ENCODE data around the gene GNLY.

The GNLY gene

DNA sequence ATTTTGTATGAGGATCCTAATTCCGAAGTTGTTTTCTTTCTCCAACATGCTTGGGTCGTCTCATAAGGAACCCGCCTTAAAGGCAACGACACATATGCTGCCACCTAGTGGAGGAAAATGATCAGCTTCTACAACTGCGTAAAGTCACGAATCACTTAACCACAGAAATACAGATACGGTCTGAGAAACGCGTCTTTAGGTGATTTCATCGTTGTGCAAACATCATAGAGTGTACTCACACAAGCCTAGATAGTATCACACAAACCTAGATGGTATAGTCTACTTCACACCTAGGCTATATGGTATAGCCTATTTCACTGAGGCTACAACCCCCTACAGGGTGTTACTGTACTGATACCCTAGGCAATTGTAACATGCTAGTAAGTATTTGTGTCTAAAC is 13.1 kb downstream of the GNLY start:
- DNase-seq (ENCODE audit: low read depth) = peak; percentile 91
- TF ChIP-seq, protein P1, sequence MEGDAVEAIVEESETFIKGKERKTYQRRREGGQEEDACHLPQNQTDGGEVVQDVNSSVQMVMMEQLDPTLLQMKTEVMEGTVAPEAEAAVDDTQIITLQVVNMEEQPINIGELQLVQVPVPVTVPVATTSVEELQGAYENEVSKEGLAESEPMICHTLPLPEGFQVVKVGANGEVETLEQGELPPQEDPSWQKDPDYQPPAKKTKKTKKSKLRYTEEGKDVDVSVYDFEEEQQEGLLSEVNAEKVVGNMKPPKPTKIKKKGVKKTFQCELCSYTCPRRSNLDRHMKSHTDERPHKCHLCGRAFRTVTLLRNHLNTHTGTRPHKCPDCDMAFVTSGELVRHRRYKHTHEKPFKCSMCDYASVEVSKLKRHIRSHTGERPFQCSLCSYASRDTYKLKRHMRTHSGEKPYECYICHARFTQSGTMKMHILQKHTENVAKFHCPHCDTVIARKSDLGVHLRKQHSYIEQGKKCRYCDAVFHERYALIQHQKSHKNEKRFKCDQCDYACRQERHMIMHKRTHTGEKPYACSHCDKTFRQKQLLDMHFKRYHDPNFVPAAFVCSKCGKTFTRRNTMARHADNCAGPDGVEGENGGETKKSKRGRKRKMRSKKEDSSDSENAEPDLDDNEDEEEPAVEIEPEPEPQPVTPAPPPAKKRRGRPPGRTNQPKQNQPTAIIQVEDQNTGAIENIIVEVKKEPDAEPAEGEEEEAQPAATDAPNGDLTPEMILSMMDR (IDR thresholded peaks at IDR 0.05; ENCODE audit: insufficient read depth, low read depth, low read length, missing control alignments) = peak; percentile 79
- H3K4me3 ChIP-seq (ENCODE audit: low read depth, low read length) = no peak overlapping the region

DNA sequence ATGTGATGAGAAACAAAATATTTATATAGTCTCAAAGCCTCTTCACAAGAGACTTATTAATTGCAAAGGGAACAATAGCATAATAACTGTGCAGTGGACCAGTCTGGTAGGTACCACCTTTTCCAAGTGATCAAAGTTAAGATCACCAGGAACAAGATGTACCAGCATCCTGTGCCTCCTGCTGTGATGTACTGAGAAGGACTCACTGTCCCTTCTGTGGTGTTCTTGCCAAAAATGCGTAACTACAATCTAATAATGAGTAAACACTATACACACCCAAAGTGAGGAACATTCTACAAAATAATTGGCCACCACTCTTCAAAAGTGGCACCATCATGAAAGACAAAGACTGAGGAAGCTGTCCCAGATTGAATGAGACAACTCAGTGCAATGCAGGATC is 14.5 kb downstream of the GNLY start:
- TF ChIP-seq, protein P1 (IDR thresholded peaks at IDR 0.05; ENCODE audit: insufficient read depth, low read depth, low read length, missing control alignments) = no peak
- no peak overlapping the region for H3K4me3 ChIP-seq (ENCODE audit: low read depth, low read length)
- no peak for DNase-seq (ENCODE audit: low read depth)

DNA sequence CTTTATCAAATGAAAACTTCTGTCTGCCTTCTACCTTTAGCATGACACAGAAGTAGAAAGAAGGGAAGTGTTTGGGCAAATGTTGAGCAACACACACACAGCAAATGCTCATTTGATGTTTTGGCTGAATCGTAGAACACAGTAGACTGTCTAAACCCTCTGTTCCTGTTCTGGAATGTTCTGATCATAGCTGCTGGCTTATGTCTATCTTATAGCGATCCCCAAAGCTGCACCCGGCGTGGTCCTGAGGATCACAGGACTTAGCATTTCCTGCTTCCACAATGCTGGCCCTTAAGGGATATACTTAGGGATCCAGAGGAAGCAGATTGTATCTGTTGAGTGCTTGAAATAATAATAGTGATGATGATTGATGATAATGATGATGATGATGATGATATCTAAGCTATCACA is 15.2 kb downstream of the GNLY start:
- TF ChIP-seq, protein P1 (IDR thresholded peaks at IDR 0.05; ENCODE audit: insufficient read depth, low read depth, low read length, missing control alignments) = no peak

DNA sequence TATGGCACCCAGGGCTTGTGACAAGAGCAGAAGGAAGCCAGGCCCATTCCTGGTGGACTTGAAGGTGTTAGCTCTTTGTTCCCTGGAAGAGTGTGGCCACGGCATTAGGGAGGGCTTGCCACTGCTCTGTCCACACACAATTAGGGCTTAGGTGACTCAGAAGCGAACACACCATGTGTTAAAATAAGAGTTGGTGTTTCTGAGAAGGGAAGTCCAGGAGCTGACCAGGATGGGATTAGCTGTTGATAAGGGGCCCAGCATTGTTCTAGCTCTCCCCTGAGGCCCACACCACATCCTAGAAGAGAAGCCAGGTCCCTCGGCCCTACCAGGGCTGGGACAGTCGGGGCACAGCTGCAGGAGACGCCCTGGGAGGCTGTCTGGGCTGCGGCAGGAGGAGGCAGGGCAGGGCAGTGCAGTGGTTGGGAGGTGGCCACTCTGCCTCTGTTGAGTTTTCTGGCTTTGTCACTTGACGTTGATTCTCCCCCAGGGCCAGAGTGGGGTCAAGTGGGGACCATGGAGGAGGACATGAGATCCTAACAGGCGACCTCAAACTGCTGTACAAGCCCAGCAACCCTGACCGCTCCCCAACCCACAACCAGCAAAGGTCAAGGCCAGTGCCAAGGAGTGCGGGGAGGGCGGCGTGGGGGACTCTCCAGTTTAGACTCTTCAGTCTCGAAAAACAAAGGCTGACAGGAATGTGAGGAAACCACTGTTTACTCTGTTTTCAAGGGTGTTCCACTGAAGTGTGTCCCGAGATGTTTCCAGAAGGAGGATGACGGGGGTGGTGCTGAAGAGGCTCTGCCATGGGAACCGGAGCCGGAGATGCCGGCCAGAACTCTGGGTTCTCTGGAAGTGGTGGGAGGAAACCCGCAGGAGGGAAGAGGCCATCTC is 16.8 kb downstream of the GNLY start:
- DNase-seq (ENCODE audit: low read depth) = no peak
- TF ChIP-seq, protein P1 (IDR thresholded peaks at IDR 0.05; ENCODE audit: insufficient read depth, low read depth, low read length, missing control alignments) = no peak
- no peak overlapping the region for H3K4me3 ChIP-seq (ENCODE audit: low read depth, low read length)

More for the DNA sequence above, 15.2 kb downstream of the GNLY start:
- no peak overlapping the region for H3K4me3 ChIP-seq (ENCODE audit: low read depth, low read length)
- DNase-seq (ENCODE audit: low read depth) = no peak

DNA sequence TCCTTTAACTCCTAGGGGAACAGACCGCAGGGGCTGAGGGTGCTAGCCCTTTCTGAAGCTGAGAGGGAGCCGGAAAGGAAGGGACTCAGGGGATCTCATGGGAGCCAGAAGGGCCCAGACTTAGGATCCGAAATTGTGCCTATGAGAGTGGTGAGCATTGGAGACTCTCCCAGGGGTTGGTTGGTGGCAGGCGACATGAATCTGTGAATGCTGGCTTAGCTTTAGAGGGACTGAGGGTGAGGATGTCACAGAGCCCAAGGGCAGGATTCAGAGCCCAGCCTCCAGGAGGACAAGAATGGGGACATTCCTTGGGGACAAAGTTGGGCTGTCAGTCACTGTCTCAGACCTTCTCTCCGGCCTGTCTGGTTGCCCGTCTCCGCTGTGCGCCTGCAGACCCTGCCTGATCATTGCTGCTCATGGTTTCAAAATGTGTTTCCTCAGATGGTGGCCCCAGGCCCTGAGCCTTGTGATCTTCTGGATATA is 17.5 kb downstream of the GNLY start:
- DNase-seq (ENCODE audit: low read depth) = no peak
- TF ChIP-seq, protein P1 (IDR thresholded peaks at IDR 0.05; ENCODE audit: insufficient read depth, low read depth, low read length, missing control alignments) = no peak
- no peak overlapping the region for H3K4me3 ChIP-seq (ENCODE audit: low read depth, low read length)

DNA sequence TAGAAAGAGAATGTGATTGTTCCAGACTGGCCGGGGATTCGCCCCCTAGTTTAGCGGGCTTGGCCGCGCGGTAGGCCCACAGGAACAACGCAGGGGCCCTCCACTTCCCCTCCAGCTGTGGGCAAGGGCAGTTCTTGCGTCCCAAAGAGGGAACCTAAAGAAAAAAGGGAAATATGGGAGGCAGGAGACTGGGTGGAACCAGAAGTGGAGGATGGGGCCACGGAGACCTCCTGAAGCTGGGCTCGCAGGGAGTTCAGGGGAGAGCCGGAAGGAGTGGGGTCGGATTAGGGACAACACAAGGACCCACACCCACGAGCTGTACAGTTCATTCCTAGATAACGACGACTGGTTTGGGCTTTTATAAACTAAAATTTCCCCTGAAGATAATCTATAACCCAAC is 18.2 kb downstream of the GNLY start:
- H3K4me3 ChIP-seq (ENCODE audit: low read depth, low read length) = no peak overlapping the region
- TF ChIP-seq, protein P1 (IDR thresholded peaks at IDR 0.05; ENCODE audit: insufficient read depth, low read depth, low read length, missing control alignments) = no peak
- no peak for DNase-seq (ENCODE audit: low read depth)
